22Rv1 (cell line): Measurements from ENCODE around the gene WFDC8.
"Not testable (repeated sequence)": the region's sequence is repeated elsewhere in the genome, so short reads cannot be mapped to it uniquely, and the experiment has no call there.

Source experiments
- ZFX ChIP-seq: fragments of 450-650 bp; IDR thresholded peaks from 2 replicates; pipeline ENCODE4 v1.6.1; 2017; ENCODE audit warnings: antibody characterized with exemption, borderline replicate concordance
- TF ChIP-seq, protein P1 (sequence below): fragments of 450-650 bp; IDR thresholded peaks from 2 replicates; pipeline ENCODE4 v1.5.1; 2017; ENCODE audit warnings: mild to moderate bottlenecking

DNA sequence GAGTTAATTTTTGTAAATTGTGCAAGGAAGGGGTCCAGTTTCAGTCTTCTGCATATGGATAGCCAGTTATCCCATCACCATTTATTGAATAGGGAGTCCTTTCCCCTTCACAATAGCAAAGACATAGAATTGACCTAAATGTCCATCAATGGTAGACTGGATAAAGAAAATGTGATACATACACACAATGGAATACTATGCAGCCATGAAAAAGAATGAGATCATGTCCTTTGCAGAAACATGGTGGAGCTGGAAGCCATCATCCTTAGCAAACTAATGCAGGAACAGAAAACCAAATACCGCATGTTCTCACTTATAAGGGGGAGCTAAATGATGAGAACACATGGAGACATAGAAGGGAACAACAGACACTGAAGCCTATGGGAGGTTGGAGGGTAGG, 9.4 kb downstream of the WFDC8 start:
- TF ChIP-seq, protein P1, sequence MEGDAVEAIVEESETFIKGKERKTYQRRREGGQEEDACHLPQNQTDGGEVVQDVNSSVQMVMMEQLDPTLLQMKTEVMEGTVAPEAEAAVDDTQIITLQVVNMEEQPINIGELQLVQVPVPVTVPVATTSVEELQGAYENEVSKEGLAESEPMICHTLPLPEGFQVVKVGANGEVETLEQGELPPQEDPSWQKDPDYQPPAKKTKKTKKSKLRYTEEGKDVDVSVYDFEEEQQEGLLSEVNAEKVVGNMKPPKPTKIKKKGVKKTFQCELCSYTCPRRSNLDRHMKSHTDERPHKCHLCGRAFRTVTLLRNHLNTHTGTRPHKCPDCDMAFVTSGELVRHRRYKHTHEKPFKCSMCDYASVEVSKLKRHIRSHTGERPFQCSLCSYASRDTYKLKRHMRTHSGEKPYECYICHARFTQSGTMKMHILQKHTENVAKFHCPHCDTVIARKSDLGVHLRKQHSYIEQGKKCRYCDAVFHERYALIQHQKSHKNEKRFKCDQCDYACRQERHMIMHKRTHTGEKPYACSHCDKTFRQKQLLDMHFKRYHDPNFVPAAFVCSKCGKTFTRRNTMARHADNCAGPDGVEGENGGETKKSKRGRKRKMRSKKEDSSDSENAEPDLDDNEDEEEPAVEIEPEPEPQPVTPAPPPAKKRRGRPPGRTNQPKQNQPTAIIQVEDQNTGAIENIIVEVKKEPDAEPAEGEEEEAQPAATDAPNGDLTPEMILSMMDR, result not testable (repeated sequence)
- not testable (repeated sequence) for TF ChIP-seq ZFX
